DOHH2 (cell line): ENCODE results near the gene FAM174B.

Experiments
- EZH2phosphoT487 ChIP-seq: fragments of 200-600 bp; sonication (generic); IDR thresholded peaks from 2 replicates; pipeline ENCODE4 v1.6.1; 2017; ENCODE audit warnings: borderline replicate concordance, mild to moderate bottlenecking, antibody characterized with exemption, low read length, moderate library complexity, mixed read lengths
- TF ChIP-seq, protein P1 (sequence below): fragments of 200-600 bp; sonication (generic); IDR thresholded peaks from one replicate; pipeline ENCODE4 v1.5.1; 2014; ENCODE audit warnings: antibody characterized with exemption, mild to moderate bottlenecking, low read depth, low read length; ENCODE audit not compliant: poor library complexity, severe bottlenecking

DNA sequence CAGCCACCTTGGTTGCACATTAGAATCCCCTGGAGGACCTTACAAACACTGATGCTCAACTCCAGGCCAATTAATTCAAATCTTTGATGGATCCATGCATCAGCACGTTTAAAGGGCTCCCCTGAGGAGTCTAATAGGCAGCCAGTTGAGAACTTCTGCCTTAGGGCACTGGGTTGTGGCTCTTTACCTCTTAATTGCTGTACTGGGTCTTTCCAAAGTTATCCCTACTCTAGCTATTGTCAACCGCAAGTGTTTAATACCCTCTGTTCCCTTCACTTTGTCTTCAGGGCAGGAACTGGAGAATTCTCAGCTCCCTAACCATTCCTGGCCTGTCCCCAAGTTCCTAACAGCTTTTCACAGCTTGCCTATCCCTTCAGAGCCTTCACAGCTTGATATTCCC is 15.0 kb upstream of the FAM174B start:
- TF ChIP-seq, protein P1, sequence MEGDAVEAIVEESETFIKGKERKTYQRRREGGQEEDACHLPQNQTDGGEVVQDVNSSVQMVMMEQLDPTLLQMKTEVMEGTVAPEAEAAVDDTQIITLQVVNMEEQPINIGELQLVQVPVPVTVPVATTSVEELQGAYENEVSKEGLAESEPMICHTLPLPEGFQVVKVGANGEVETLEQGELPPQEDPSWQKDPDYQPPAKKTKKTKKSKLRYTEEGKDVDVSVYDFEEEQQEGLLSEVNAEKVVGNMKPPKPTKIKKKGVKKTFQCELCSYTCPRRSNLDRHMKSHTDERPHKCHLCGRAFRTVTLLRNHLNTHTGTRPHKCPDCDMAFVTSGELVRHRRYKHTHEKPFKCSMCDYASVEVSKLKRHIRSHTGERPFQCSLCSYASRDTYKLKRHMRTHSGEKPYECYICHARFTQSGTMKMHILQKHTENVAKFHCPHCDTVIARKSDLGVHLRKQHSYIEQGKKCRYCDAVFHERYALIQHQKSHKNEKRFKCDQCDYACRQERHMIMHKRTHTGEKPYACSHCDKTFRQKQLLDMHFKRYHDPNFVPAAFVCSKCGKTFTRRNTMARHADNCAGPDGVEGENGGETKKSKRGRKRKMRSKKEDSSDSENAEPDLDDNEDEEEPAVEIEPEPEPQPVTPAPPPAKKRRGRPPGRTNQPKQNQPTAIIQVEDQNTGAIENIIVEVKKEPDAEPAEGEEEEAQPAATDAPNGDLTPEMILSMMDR, result no peak
- TF ChIP-seq EZH2phosphoT487, result no peak
